ENCODE measurements around the gene CCDC13.
A peak's percentile ranks its signal among the peaks of the same experiment; 100 is the strongest.

CCDC13 gene

DNA sequence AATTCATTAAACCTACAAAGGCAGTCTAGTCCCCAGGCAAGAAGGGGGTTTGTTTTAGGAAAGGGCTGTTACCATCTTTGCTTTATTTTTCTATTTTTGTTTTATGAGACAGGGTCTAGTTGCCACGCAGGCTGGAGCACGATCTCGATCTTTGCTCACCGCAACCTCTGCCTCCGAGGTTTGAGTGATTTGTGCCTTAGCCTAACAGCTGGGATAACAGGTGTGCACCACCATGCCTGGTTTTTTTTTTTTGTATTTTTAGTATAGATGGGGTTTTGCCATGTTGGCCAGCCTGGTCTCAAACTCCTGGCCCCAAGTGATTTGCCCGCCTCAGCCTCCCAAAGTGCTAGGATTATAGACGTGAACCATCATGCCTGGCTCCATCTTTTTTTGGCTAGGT is 26.3 kb upstream of the CCDC13 start:
- DNase-seq = no peak

DNA sequence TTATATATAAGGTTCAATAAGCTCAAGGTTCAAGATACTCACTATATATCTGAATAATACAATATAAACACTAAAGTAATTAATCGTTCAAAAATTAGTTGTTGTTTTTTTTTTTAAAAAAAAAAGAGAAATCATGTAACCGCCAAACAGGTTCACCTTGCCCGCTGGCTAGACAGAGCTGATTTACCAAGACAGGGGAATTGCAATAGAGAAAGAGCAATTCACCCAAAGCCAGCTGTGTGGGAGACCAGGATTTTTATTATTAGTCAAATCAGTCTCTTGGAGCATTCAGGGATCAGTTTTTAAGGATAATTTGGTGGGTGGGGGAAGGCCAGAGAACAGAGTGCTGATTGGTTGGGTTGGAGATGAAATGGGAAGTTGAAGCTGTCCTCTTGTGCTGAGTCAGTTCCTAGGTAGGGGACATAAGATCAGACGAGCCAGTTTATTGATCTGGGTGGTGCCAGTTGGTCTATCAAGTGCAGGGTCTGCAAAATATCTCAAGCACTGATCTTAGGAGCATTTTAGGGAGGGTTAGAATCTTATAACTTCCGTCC is 23.4 kb upstream of the CCDC13 start:
- DNase-seq = no peak

DNA sequence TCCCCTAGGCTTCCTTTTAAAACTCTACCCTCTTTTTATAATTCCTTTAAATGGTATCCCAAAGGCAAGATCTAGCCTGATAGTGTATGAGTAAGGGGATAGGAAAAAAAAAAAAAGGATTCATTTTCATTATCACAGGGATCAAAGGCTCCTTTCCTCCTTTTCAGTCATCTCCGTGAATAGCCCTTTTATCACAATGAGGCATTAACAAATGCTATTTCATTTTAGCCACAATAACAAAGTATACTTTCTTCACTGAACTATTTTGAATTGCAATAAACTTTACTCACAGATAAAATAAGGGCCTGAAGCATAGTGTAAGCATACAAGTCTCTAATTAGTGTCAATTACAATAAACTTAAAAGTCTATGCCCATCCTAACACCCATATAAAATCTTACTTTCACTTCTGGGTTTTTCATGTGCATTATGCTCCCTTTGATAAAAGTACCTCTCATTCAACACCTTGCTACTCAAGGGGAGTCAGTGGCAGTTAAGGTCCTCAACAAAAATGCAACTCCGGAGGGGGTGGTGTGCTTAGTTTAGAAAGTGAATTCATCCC is 22.6 kb upstream of the CCDC13 start:
- no peak for DNase-seq

DNA sequence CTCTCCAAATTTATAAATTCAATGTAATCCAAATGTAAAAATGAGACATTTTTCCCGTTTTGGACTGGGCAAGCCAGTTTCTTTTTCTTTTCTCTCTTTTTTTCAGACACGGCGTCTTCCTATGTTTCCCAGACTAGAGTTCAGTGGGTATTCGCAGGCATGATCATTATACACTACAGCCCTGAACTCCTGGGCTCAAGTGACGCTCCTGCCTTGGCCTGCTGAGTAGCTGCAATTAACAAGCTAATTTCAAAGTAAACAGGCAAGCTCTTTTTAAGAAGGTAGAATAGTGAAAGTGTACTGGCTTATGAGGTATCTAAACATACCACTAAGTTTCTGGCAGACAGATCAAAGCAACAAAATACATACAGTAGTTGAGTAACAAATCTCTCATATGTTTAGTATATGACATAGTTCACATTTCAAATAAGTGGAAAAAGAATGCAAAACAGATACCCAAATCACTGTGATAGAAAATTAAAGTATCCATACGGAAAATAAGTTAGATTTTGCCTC is 17.7 kb upstream of the CCDC13 start:
- DNase-seq = no peak

DNA sequence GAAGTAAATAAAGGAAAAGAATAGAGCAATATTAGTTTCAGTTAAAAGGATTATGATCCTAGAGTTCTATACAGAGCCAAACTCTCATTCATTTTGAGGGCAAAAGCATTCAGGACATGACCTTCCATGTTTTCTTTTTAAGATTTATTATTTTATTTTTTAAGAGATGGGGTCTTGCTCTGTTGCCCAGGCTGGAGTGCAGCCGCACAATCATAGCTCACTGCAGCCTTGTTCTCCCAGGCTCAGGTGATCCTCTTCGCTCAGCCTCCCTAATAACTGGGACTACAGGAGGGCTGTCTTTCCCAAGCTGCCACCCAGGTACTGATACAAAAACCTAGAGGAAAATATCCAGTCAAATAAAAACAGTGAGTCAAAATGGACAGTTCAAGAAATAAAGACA is 13.6 kb upstream of the CCDC13 start:
- no peak for DNase-seq

DNA sequence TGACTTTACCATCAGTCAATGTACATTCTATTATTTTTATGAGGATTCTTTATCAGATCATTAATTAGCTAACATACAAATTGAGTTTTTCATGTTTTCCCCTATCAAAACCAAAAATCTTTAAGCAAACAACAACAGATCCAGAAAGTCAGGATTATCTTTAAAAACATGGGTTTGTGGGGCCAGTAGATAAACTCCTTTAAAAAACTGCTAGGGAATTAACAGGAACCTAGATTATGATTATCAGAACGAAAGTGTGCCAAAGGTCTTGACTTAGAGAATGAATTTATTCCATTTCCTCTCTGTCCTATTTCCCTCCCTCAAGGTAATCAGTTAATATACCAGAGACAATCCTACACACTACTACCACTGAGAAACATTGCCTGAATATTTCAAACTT is 13.2 kb upstream of the CCDC13 start:
- no peak for DNase-seq

DNA sequence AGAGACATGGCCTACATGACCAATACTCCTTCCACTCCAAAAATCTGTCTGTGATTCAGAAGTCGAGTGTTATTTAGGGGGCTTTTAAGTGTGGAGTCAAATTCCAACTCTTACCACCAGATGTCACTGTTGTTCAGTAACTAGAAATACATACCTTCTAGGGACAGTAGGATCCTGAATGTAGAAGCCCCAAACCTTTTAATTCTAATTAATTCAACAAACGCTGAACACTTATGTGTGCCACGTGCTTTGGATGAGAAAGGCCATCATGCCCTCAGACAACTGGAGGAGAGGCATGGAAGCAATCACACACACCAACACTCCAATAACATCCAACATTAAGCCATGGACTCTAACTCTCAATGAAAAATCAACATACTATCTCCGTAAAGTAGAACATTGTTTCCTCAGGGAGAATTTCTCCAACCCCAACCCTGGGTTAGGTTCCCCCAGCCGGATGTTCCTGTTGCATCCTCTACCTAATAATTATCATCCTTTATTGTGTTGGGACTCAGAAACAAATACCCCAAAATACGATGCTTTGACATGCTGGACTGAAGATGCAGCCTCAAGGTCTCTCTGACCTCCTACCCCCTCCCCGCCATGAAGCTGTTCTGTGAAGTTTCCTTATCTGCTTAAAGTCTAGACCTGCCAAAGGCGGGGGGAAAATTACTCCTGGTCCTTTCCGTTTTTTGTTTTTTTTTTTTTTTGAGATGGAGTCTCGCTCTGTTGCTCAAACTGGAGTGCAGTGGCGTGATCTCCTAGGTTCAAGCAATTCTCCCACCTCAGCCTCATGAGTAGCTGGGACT is 8.0 kb upstream of the CCDC13 start:
- peak; percentile 55 for DNase-seq

DNA sequence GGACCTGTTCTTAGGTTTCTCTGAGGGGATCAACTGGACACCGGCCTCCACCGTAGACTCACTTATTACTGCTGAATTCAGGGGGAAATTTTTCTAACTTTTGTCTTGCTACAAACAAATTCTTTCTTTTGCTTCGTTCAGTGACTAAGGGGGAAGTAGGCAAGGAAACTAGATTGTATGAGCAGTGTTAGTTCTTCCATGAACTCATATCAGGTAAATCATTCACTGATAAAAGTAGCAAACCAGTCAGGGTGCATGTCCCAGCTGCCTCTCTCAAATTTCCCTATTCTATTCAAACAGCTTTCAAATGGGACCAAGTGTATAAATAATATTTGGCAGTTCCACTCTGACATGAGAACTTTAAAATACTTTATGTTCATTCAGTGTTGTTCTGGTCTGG is 7.3 kb upstream of the CCDC13 start:
- no peak for DNase-seq

DNA sequence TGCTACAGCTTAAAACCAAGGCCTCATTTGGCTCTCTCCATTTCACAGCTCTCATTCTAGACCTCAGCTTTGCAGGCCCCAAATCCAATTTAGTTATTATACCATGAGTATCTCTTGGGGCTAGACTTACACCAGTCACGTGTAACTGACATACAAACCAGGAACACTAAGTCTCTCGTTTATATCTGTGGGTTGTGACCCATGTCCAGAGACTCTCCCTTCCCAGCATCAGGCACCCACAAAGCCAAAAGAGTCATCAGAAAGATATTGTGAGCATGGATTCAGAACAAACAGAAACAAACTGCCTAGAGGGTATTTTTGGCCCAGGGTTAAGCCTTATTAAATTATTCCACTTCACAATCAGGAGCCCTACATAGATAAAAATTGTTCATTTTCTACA is 5.6 kb upstream of the CCDC13 start:
- no peak for DNase-seq

DNA sequence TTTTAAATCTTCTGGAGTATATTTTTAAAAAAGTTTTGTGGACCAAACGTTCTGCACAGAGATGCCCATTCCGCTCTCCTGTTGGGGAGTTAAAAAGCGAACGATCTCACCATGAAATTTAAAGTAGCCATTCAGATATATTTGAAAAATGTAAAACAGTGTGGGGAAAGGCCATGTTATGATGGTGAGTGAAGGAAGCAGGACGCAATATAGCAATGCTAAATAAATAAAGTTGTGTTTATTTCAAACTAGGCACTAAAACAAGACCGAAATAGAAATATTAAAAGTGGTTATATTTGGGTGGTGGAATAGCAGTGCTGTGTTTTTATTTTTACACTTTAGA is 327 bp upstream of the CCDC13 start:
- no peak for DNase-seq

DNA sequence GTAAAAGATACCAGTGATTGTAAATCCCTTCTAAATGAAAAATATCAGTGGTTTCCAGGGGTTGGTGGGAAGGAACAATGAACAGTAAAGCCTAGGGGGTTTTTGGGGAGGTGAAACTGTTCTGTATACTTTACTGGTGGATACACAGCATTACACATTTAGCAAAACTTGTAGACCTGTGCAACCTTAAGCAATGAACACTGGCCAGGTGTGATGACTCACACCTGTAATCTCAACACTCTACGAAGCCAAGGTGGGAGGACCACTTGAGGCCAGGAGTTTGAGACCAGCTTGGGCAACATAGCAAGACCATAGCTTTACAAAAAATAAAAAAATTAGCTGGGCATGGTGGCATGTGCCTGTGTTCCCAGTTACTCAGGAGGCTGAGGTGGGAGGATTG is 1.8 kb downstream of the CCDC13 start:
- no peak for DNase-seq

DNA sequence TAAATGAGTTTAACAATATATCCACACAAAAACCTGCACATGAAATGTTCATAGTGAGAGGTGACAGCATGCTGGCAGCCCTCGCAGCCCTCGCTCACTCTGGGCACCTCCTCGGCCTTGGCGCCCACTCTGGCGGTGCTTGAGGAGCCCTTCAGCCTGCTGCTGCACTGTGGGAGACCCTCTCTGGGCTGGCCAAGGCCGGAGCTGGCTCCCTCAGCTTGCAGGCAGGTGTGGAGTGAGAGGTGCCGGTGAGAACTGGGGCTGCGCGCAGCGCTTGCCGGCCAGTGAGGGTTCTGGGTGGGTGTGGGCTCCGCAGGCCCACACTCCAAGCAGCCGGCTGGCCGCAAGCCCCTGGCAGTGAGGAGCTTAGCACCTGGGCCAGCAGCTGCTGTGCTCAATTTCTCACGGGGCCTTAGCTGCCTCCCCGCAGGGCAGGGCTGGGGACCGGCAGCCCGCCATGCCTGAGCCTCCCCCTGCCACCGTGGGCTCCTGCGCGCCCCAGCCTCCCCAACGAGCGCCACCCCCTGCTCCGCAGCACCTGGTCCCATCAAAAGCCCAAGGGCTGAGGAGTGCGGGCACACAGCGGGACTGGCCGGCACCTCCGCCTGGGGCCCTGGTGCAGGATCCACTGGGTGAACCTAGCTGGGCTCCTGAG is 3.4 kb downstream of the CCDC13 start:
- DNase-seq = no peak

DNA sequence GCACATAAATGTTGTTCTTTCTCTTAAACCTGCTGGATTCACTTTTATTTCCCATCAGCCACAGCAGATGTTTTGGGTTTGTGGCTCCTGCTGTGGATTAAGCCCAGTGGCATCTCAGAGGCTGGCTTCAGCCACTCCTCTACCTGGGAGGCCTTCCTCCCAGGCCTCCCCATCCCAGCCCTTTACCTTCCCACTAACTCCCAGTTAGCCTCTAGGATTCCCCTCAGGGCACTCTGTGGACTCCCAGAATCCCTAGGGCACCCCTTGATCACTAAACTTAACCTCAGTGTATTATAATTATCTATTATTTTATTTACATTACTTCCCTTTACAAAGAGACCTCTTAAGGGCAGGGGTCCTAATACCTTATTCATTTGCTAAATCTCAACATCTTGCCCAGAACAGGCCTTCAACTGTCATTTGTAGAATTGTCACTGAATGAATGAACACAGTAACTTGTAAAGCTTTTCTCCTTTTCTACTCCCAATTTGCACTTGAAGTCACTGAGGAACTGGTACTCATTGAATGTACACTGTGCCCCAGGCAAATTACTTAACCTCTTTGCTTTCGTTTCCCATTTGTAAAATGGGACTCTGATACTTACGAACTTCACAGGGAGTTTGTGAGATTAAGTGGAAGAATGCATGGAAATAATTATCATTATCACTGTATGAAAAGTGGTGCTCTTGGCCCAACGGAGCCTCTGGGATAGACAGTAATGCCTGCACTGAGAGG is 8.3 kb downstream of the CCDC13 start:
- DNase-seq = no peak

DNA sequence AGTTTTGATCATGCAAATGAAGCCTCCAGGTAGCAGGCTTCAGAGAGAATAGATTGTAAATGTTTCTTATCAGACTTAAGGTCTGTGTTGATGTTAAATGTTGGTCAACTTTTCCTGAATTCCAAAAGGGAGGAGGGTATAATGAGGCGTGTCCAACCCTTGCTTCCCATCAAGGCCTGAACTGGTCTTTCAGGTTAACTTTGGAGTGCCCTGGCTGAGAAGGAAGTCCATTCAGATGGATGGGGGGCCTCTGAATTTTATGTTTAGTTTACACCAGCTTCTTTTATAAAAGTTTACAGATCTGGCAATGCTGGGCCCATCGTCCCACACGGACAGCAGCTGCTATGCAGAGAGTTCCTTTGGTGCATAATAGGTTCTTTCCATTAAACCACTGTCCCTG is 8.9 kb downstream of the CCDC13 start:
- no peak for DNase-seq

DNA sequence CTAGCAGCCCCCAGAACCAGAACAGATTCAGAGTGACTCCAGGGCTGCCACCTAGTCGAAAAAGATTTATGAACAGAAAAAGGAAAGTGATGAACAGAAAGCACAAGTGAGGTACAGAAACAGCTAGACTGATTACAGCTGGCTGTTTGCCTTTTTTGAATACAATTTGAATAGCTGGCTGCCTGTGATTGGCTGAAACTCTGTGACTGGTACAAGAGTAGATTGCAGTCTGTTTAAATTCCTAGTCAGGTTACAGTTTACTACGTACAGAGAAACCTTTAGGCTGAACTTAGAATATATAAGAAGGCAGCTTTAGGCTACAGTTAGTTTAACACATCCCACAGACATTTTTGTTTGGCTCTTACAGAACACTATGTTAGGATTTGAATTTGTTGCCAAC is 10.0 kb downstream of the CCDC13 start:
- DNase-seq = no peak

DNA sequence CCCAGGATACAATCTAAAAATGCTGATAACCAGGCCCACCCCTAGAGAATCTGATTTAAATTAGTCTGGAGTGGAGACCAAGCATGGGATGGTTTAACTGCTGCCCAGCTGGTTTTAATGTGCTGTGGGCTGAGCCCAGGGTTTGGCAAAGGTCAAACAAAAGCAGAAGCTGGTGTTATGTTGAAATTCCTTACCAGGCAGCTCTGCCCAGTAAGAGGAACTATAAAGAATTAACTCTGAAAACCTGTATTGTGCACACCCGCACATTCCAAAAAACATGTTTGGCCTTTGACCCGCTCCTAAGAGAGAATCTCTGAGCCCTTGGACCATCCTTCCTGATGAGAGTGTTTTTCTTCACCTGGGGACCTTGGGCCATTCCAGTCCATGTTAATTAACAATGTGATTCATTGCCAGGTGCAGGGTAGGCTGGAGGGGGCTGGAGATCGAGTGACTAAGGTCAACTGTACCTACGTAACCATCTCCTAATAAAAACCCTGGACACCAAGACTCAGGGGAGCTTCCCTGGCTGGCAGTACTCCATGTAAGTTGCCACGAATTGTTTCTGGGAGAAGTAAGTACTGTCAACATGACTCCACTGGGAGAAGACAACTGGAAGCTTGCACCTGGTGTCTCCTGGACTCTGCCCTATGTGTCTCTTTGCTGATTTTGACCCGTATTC is 10.9 kb downstream of the CCDC13 start:
- no peak for DNase-seq

DNA sequence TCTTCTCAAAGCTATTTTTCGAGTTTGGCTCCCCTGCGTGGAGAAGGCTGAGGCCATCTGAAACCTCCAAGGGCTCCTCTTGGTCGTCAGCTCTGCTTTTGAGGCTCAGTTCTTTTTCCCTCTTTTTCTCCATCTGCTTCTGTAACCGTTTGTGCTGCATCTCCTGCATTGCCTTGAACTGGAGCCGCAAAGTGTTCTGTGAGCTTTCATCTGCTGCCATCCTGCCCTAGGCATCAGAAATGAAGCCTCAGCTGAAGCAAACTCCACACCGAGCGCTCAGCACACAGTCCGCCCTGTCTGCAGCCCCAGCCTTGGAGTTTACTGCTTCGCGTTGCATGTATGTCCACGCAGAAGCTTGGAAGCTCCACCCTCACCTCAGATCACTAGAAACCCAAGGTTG is 14.9 kb downstream of the CCDC13 start:
- DNase-seq = no peak

DNA sequence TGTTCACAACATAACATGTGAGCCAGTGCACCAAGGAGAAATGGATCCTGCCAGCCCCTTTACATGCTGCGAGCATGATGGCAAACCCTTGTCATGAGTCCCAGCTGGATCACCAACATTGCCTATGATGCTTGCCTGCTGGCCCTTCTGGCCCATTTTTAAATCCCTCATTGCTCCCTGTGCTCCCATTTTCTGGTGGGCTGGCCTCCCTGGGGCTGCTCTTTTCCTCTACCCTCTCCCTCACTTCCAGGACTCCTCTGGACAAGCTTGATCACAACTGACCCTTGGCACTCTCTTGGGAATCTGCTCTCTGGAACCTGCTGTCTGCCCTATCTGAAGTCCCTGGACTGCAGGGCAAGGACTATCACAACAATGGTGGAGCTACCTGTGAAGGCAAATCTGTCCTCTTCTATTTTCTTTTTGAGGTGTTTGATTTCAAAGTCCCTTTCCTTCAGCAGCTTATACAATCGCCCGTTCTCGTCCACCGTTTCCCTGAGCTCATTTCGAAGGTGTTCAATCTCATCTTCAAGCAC is 16.3 kb downstream of the CCDC13 start:
- DNase-seq = no peak

DNA sequence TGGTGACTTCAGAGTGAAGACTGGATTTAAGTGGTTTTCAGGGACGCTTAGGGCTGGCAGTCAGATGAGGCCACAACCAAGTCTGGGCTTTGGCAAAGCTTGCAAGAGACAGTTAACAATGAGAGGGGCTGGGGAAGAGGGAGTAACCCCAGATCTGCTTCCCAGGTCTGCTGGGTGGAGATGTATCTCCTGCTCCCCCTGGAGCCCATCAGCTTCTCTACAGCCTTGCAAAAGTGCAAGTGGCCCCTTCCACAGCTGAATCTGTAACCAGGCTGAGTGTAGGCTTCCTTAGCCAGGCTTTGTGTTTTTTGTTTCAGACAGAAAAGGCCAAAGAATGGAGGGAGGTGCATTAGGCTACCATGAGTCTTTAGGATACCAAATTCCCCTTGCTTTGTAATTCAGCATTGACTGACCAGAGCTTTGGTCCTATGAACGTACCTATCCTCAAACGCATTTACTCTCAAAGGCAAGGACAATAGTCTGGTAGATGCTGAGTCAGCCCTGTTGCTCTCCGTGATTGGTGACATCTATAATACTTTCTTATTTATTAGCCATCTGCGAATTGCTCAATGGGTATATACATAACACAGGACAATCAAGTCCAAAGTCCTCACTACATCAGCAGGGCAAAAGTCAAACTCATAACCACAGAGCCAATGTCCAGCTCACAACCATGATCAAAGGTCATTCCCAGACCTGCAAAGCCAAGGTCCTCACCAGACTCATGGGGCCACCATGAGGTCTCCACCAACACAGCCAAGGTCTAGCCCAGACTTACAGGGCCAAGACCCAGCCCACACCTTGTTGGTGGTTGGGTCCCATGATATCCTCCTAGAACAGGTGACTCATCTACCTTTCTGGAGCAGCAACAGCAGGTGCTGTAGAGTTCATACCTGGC is 17.1 kb downstream of the CCDC13 start:
- DNase-seq = no peak

DNA sequence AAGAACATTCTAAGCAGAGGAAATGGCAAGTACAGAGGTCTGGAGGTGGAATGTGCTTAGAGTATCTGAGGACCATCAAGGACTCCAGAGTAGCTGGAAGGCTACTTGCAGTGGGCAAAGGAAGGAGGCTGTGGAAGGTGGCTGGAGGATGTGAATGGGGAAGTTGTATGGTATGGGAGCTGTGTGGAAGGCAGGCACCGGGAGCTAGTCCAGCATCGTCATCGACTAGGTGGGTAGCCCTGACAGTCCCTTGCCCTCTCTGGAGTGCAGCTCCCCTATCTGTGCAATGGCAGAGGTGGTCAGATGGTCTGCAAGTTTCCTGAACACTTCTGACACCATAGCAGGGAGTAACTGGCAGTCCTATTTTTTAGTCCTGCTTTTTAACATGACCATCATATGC is 19.3 kb downstream of the CCDC13 start:
- no peak for DNase-seq

DNA sequence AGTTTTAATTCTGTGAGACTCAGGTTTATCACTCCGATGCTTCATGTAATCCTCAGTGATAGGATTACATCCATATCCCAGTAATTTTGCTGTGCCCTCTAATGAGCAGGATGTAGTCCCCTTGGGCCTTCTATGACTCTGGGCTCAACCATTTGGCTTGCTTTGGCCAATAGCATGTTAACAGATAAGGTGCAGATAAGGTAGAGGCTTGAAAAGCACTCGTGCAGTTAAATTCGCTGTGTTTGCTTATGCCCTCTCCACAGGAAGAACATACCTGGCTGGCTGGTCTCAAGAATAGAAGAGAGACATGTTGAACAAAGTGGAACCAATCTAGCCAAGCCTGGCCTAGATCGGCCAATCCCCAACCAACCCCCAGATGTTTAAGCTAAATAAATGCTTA is 20.1 kb downstream of the CCDC13 start:
- no peak for DNase-seq
